K562 (cell line): ENCODE measurements around the gene STX2. TPM values are rescaled to one million over a fixed set of nuclear protein-coding genes. Genes with fewer than 3 reads are reported as not detected.

Experiments
- CBX2 ChIP-seq: fragments of 200-600 bp; sonication (generic); IDR thresholded peaks from one replicate; pipeline ENCODE4 v1.6.1; 2012; ENCODE audit warnings: mild to moderate bottlenecking, low read length, inconsistent platforms; ENCODE audit not compliant: insufficient read depth, poor library complexity, severe bottlenecking
- ETS1 ChIP-seq: conservative IDR thresholded peaks from 2 replicates; pipeline ENCODE4 v1.6.1; 2011; ENCODE audit warnings: low read depth, mild to moderate bottlenecking, low read length; ENCODE audit not compliant: control insufficient read depth
- KDM2B ChIP-seq: fragments of 250-450 bp; sonication (Bioruptor Pico); IDR thresholded peaks from 2 replicates; pipeline ENCODE4 v1.8.0; 2021; ENCODE audit warnings: mild to moderate bottlenecking, moderate library complexity
- KLF13 ChIP-seq: fragments of 450-650 bp; IDR thresholded peaks from 2 replicates; pipeline ENCODE4 v1.6.1; 2016; ENCODE audit warnings: missing genetic modification characterization, low read depth, mild to moderate bottlenecking, missing compliant biosample characterization, moderate library complexity, borderline replicate concordance
- LEF1 ChIP-seq: fragments of 450-650 bp; IDR thresholded peaks from 2 replicates; pipeline ENCODE4 v1.6.1; 2016; ENCODE audit warnings: mild to moderate bottlenecking
- MCM5 ChIP-seq: fragments of 450-650 bp; IDR thresholded peaks from 2 replicates; pipeline ENCODE4 v1.6.1; 2016; ENCODE audit warnings: low read depth
- NFYB ChIP-seq: IDR thresholded peaks from 2 replicates; pipeline ENCODE4 v1.6.1; 2011; ENCODE audit warnings: mild to moderate bottlenecking, moderate library complexity; ENCODE audit not compliant: insufficient read length; ENCODE audit errors: extremely low read depth
- PKNOX1 ChIP-seq: fragments of 450-650 bp; IDR thresholded peaks from 2 replicates; pipeline ENCODE4 v1.6.1; 2016
- POLR3G ChIP-seq: IDR thresholded peaks from 2 replicates; pipeline ENCODE4 v1.6.1; 2011; ENCODE audit not compliant: insufficient read length, insufficient replicate concordance; ENCODE audit errors: extremely low read depth
- PRDM10 ChIP-seq: fragments of 450-650 bp; IDR thresholded peaks from 2 replicates; pipeline ENCODE4 v1.6.1; 2018; ENCODE audit not compliant: partially characterized antibody
- RCOR1 ChIP-seq, 2 experiments: IDR thresholded peaks; 2 replicates each; pipeline ENCODE4 v1.6.1; 2012; ENCODE audit warnings: low read depth in 2 of 2, low read length in 2 of 2, borderline replicate concordance in 1 of 2, improper control_type of control experiment in 1 of 2
- SREBF2 ChIP-seq: sonication (generic); formaldehyde crosslinking; IDR thresholded peaks from 2 replicates; pipeline ENCODE4 v1.4.0; 2020; ENCODE audit warnings: mild to moderate bottlenecking, missing genetic modification reagents
- TCF3 ChIP-seq: sonication (generic); formaldehyde crosslinking; IDR thresholded peaks from 2 replicates; pipeline ENCODE4 v1.4.0; 2020; ENCODE audit warnings: mild to moderate bottlenecking, missing genetic modification reagents
- ZFP1 ChIP-seq: fragments of 450-650 bp; formaldehyde crosslinking; IDR thresholded peaks from 2 replicates; pipeline ENCODE4 v1.4.0; 2020; ENCODE audit warnings: mild to moderate bottlenecking, mixed read lengths
- ZNF133 ChIP-seq: fragments of 250-450 bp; sonication (Bioruptor Pico); IDR thresholded peaks from 2 replicates; pipeline ENCODE4 v1.4.0; 2020; ENCODE audit warnings: mild to moderate bottlenecking
- ZNF232 ChIP-seq: sonication (generic); formaldehyde crosslinking; IDR thresholded peaks from 2 replicates; pipeline ENCODE4 v1.8.0; 2022; ENCODE audit warnings: mild to moderate bottlenecking, missing genetic modification reagents
- ZNF561 ChIP-seq: fragments of 450-650 bp; formaldehyde crosslinking; conservative IDR thresholded peaks from 2 replicates; pipeline ENCODE4 v1.4.0; 2020; ENCODE audit warnings: mild to moderate bottlenecking, moderate library complexity
- ZNF609 ChIP-seq: sonication (generic); formaldehyde crosslinking; IDR thresholded peaks from 2 replicates; pipeline ENCODE4 v1.8.1; 2023; ENCODE audit warnings: missing genetic modification reagents, mild to moderate bottlenecking, borderline replicate concordance
- ZNF780A ChIP-seq: fragments of 250-450 bp; sonication (Bioruptor Pico); IDR thresholded peaks from 2 replicates; pipeline ENCODE4 v1.5.0; 2021; ENCODE audit warnings: mild to moderate bottlenecking
- polyA plus RNA-seq, 8 experiments: library from polyadenylated mRNA; depleted of rRNA in 4 of 8; stranded (reverse) in 5 of 8; unstranded in 3 of 8; fragments of >200 nt; fragmentation: Nextera tagmentation in 2 of 8; fragmentation: Illumina TruSeq in 1 of 8; extraction: Ambion mirVana in 2 of 8; extraction: Trizol in 1 of 8; gene quantifications; 2 replicates each; pipeline versions ENCODE4 v1.2.1 to v1.2.3, GENCODE V29; 2011 to 2014; ENCODE audit warnings: inconsistent platforms in 1 of 8, missing spikeins in 1 of 8
- total RNA-seq, 7 experiments: library from RNA; depleted of rRNA in 6 of 7; stranded (reverse); fragments of >200 nt in 6 of 7; fragmentation: Illumina TruSeq in 2 of 7; extraction: Trizol in 2 of 7; gene quantifications; 2 replicates each; pipeline versions ENCODE4 v1.2.1 to v1.2.3, GENCODE V29; 2011 to 2021; ENCODE audit warnings: low replicate concordance in 1 of 7

Gene STX2
- total and polyA plus RNA-seq, 9 of the 15 experiments (the other 6 are each of a cell fraction or from before 2014, with no cell fraction given) = 22.2 to 54.6 (median 30.8) TPM

GRCh38 chr12:130880411-130880885 lies 41.4 kb upstream of the STX2 start (continued):
- no peak for TF ChIP-seq PRDM10
- peak; percentile 52 for TF ChIP-seq PKNOX1
- TF ChIP-seq ZFP1 = no peak
- no peak for TF ChIP-seq ZNF780A (CRISPR knock-in tag)
- TF ChIP-seq ZNF133 (CRISPR knock-in tag) = no peak
- TF ChIP-seq ETS1 = no peak
- TF ChIP-seq KLF13 (tag) = no peak
- TF ChIP-seq KDM2B (CRISPR knock-in tag) = no peak
- TF ChIP-seq ZNF232 (CRISPR knock-in tag) = no peak
- TF ChIP-seq CBX2 = no peak
- TF ChIP-seq POLR3G = no peak
- no peak for TF ChIP-seq ZNF609
- TF ChIP-seq MCM5 = no peak
- no peak for TF ChIP-seq ZNF561 (CRISPR knock-in tag)
- TF ChIP-seq TCF3 = no peak
- TF ChIP-seq NFYB = no peak
- TF ChIP-seq SREBF2 (CRISPR knock-in tag) = no peak
- no peak for TF ChIP-seq RCOR1 (IDR thresholded peaks at IDR 0.05; ENCODE audit: borderline replicate concordance in 1 of 2, low read depth in 2 of 2, low read length in 2 of 2)
- TF ChIP-seq LEF1 = no peak
